Neuron (in vitro differentiated cells): ENCODE measurements around the gene FLNB.

Experiments
- H2AFZ ChIP-seq: one replicate; pipeline ENCODE4 v1.6.1; 2013; ENCODE audit warnings: low read depth, mild to moderate bottlenecking, inconsistent platforms, low read length, moderate library complexity
- H3K27me3 ChIP-seq: one replicate; pipeline ENCODE4 v1.6.1; 2013; ENCODE audit warnings: low read length; ENCODE audit not compliant: insufficient read depth
- H3K36me3 ChIP-seq: one replicate; pipeline ENCODE4 v1.6.1; 2013; ENCODE audit warnings: low read length; ENCODE audit not compliant: insufficient read depth
- H3K4me1 ChIP-seq: one replicate; pipeline ENCODE4 v1.6.1; 2013; ENCODE audit warnings: low read length; ENCODE audit not compliant: insufficient read depth
- H3K4me3 ChIP-seq: 2 replicates; pipeline ENCODE4 v1.5.1; 2013; ENCODE audit warnings: mild to moderate bottlenecking, low read length, moderate library complexity
- H3K9me3 ChIP-seq: one replicate; pipeline ENCODE4 v1.6.1; 2013; ENCODE audit warnings: low read length

The FLNB gene

DNA sequence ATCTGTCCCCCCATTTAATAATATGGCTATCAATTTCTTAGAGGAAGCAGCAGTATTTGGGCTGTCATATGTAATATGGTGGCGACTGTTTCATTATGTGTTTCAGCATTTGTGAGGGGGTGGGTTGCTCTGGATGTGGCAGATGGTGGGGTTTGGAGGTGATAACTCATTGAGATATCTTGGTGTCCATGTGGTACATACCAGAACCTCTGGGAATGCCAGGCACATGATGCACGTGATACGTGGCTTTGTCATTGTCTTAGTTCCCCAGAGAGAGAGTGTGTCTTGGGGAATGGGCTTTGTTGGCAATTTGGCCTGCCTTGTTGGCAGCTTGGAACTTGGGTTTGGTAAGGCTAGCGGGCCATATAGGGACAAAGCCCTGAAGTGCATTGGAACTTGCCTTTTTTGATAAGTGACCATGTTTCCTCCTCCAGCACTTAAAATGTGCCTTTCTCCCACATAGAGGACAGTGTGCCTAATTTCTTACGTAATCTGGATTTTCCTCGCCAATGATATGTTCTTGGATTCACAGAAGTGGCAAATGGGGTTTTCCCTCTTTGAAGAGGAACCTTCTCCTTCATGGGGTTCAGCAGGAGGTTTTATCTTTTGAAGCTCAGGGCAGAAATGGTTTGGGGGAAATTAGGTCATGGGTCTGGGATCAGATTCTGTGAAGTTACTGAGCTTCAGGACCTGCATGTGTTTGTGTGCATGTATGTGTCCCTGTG lies 123.0 kb downstream of the FLNB start:
- Histone ChIP-seq H3K9me3 (peaks cover 9% of the 10 kb centered on the region), H3K4me1 (no peaks in the 10 kb centered on the region), H3K4me3 (no peak overlapping the region), H3K36me3 (peaks cover 33% of the 10 kb centered on the region), H2AFZ (no peak overlapping the region), H3K27me3 (no peaks in the 10 kb centered on the region)

DNA sequence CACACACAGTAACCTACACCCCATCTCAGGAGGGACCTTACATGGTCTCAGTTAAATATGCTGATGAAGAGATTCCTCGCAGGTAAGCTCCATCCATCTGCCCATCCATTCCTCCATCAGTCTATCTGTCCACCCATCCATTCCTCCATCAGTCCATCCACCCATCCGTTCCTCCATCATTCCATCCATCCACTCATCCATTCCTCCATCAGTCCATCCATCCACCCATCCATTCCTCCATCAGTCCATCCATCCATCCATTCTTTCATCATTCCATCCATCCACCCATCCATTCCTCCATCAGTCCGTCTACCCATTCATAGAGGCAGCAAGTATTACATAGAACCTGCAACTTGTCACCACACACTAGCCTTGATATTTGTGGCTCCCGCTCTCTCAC lies 124.6 kb downstream of the FLNB start:
- no peaks in the 10 kb centered on the region for H3K27me3 ChIP-seq
- peaks cover 41% of the 10 kb centered on the region for H3K36me3 ChIP-seq

DNA sequence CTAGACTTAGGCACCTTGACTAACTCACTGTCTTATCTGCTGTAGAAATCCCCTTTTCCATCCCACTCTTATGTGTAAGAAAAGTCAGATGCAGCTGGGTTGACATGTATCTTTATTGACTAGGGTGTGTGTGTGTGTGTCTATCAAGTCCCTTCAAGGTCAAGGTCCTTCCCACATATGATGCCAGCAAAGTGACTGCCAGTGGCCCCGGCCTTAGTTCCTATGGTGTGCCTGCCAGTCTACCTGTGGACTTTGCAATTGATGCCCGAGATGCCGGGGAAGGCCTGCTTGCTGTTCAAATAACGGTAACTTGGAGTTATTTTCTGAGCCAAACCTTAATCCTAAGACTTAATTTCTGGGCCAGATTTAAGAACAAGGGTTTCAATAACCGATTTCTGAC lies 126.2 kb downstream of the FLNB start:
- H2AFZ ChIP-seq, result no peak overlapping the region
- peaks cover 55% of the 10 kb centered on the region for H3K36me3 ChIP-seq
- H3K27me3 ChIP-seq, result no peaks in the 10 kb centered on the region
- peaks cover 3% of the 10 kb centered on the region for H3K9me3 ChIP-seq
- no peak overlapping the region for H3K4me3 ChIP-seq
- no peaks in the 10 kb centered on the region for H3K4me1 ChIP-seq

More for the DNA sequence above, 124.6 kb downstream of the FLNB start:
- no peak overlapping the region for H2AFZ ChIP-seq
- H3K4me3 ChIP-seq, result no peak overlapping the region
- H3K4me1 ChIP-seq, result no peaks in the 10 kb centered on the region
- H3K9me3 ChIP-seq, result peaks cover 8% of the 10 kb centered on the region

DNA sequence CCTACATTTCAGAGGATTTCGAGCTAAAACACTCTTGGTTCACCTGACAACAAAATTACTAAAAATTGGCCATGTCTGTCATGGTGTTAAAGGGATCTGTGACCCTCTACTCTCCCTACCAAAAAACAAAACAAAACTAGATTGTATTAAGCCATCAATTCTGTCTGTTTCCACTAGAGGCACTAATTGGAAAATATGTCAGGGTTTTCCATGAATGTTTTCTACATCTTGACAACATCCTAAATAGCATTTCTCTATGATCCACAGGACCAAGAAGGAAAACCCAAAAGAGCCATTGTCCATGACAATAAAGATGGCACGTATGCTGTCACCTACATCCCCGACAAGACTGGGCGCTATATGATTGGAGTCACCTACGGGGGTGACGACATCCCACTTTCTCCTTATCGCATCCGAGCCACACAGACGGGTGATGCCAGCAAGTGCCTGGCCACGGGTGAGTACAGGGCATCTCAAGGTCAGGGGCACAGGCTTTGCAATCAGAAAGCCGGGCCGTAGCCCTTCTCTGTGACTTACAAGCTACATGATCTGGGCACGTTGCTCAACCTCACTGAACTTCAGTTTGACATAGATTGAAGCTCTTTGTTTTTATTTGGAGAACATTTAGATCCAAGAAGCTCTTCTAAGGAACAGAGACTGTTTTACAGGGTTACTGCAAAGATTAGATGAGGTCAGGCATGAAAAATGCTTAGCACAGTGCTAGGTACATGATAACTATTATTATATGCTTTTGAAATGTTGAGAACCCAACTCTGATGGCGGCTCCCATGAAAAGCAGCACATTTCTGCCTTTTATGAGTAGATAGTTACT lies 127.7 kb downstream of the FLNB start:
- no peak overlapping the region for H3K4me3 ChIP-seq
- H3K36me3 ChIP-seq, result peaks cover 63% of the 10 kb centered on the region
- no peaks in the 10 kb centered on the region for H3K27me3 ChIP-seq
- H3K9me3 ChIP-seq, result peaks cover 3% of the 10 kb centered on the region
- no peak overlapping the region for H2AFZ ChIP-seq
- H3K4me1 ChIP-seq, result no peaks in the 10 kb centered on the region

DNA sequence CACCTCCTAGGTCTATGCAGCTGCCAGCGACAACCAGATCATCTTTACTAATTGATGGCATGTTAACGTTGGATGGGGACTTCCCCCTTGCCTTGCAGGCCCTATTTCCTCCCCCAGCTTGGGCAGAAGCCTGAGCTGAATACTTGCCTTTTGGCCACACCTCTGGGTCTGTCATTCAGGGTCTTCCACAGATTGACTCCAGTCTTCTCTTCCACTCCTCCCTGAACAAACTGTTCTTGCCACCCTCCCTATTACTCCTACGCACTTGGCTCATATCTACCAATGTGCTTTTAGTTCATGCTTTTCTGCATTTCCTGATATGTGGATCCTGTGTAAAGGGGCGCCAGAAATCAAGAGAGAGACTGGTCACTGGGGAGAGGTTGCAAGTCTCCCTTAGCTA lies 129.1 kb downstream of the FLNB start:
- peaks cover 3% of the 10 kb centered on the region for H3K9me3 ChIP-seq
- H2AFZ ChIP-seq, result no peak overlapping the region
- no peaks in the 10 kb centered on the region for H3K4me1 ChIP-seq
- H3K36me3 ChIP-seq, result peaks cover 61% of the 10 kb centered on the region
- H3K4me3 ChIP-seq, result no peak overlapping the region
- no peaks in the 10 kb centered on the region for H3K27me3 ChIP-seq

DNA sequence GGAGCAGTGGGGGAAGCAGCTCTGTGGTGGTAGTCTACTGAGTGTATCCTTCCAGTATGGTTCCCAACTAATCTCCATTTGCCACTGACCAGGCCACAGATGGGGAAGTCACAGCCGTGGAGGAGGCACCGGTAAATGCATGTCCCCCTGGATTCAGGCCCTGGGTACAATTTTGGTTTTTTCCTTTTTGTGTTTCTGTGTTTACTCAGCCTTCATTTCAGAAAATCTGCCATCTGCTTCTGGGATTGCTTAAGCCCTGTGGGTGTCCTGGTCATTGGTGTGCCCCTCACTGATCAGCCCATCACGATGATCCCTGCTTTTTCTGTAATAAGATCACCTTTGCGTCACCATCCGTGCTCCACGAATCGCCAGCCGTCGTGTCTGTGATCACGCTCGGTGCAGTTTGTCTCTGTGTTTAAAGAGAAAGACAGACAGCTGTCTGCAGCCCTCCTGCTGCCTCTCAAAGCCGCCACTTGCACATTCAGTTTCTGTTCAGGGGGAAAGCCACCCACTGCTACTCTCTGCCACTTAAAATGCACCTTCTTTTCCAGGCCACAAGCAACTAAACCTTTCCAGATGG lies 133.6 kb downstream of the FLNB start:
- peaks cover 57% of the 10 kb centered on the region for H3K36me3 ChIP-seq
- H3K27me3 ChIP-seq, result no peaks in the 10 kb centered on the region
- no peak overlapping the region for H2AFZ ChIP-seq
- H3K9me3 ChIP-seq, result no peaks in the 10 kb centered on the region
- no peaks in the 10 kb centered on the region for H3K4me1 ChIP-seq
- no peak overlapping the region for H3K4me3 ChIP-seq

DNA sequence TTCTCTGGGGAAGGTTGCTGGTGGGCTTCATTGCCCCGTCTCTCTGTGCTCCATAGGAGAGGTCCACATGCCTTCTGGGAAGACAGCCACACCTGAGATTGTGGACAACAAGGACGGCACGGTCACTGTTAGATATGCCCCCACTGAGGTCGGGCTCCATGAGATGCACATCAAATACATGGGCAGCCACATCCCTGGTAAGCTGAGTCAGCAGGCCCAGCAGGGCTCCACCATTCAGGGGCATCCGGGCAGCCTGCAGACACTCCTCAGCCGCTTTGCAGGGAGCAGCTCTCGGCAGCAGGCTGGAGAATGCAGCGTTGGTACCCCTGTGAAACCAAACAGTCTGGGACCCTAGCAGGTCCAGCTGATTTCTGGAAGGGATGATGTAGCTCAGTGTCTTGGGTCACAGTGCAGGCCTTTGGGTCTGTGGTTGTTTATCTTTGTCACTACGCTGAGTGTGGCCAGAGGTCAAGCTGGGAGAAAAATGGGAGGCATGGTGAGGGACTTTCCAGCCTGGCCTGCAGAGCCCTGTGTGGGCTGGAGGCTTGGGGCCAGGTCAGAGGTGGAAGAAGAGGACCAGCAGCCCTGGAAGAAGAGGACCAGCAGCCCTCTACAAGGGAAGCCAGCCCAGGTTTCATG lies 135.3 kb downstream of the FLNB start:
- Histone ChIP-seq H3K36me3 (peaks cover 45% of the 10 kb centered on the region), H3K27me3 (no peaks in the 10 kb centered on the region), H3K4me3 (no peak overlapping the region), H2AFZ (no peak overlapping the region), H3K9me3 (no peaks in the 10 kb centered on the region), H3K4me1 (no peaks in the 10 kb centered on the region)

DNA sequence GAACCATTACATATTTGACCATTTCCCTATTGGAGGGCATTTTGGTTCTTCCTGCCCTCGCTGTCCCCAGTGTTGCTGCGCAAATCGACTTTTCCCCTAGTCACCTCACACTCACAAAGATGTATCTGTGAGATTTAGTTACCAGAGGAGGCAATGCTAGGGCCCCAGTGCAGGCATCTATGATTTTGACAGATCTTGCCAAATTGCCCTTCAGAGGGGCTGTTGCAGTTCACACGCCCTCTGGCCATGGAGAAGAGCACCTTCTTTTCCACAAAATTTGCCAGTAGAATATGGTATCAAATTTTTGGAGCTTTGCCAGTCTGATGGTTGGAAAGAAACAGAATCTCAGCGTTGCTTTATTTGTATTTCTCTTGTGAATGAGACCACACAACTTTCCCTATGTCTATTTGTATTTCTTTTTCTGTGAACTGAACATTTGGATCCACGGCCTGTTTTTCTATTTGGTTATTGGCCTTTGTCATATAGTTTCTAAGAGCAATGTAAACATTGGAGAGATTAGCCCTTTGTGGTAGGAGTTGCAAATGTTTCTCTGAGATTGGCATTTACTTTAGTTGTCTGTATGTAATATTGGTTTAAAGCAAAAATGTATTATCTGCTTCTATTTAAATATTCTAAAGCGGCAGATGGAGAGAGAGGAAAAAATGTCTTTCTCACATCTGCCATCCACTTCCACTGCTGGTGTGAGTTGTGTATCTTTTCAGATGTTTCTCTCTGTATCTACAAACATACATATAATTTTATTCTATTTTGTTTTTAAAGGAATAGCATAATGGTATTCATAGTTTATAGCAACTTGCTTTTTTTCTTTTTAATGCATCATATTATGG lies 136.5 kb downstream of the FLNB start:
- Histone ChIP-seq H3K36me3 (peaks cover 47% of the 10 kb centered on the region), H3K4me1 (no peaks in the 10 kb centered on the region), H3K4me3 (no peak overlapping the region), H3K27me3 (no peaks in the 10 kb centered on the region), H3K9me3 (no peaks in the 10 kb centered on the region), H2AFZ (no peak overlapping the region)

DNA sequence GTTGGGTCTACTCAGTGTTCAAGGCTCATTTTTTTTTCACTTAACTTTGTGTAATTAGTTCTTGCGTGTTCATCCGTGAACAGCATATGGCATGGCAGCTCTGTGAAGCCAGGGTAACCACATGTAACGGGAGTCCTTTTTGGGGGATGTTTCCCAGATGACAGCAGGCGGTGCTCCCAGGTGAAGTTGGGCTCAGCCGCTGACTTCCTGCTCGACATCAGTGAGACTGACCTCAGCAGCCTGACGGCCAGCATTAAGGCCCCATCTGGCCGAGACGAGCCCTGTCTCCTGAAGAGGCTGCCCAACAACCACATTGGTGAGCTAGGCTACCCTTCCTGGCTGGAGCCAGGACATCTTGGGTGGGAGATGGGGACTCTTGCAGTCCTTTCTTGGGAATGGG lies 139.8 kb downstream of the FLNB start:
- Histone ChIP-seq H2AFZ (no peak overlapping the region), H3K36me3 (peaks cover 39% of the 10 kb centered on the region), H3K4me1 (no peaks in the 10 kb centered on the region), H3K9me3 (no peaks in the 10 kb centered on the region), H3K4me3 (no peak overlapping the region), H3K27me3 (no peaks in the 10 kb centered on the region)

DNA sequence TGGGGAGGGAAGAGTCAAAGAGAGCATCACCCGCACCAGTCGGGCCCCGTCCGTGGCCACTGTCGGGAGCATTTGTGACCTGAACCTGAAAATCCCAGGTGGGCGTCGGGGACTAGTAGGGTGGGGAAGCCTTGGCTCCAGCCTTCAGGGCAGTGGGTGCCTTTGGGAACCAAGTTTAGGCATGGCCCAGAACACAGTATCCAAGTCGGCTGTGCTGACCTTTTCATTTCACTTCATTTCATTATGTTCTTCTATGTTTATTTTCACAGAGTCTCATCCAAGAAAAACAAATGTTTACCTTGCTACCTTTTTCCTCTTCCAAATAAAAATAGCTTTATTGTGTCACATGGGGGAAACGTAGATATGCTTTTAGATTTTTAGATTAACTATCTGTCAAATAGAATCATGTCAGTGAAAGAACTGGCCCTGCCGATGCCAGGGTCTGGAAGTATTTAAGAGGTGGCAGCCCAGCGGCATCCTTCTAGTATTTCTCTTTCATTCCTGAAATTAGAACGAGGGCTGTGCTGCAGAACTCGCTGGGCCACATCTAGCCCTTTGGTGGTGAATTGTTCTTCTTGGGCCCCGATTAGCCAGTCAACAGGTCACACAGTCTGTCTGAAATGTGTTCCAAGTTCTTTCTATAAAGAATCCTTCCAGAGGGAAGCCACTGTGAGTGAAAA lies 142.0 kb downstream of the FLNB start:
- Histone ChIP-seq H2AFZ (no peak overlapping the region), H3K4me3 (no peak overlapping the region), H3K36me3 (peaks cover 49% of the 10 kb centered on the region), H3K9me3 (no peaks in the 10 kb centered on the region), H3K27me3 (no peaks in the 10 kb centered on the region), H3K4me1 (no peaks in the 10 kb centered on the region)

DNA sequence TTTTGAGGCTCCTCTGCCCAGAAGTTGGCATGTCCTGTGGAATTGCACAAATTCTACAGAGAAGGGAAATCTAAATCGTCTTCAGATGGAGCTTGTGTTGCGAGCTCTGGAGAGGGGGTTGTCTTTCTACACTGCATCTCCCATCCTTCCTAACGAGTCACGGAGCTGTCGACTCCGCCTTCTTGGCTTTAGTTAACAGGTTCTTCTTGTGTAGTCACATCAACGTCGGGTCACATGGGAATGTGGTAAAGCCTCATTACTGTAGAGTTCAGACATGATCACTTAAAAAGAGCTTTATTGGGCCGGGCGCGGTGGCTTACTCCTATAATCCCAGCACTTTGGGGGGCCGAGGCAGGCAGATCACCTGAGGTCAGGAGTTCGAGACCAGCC lies 142.6 kb downstream of the FLNB start:
- H3K4me3 ChIP-seq, result no peak overlapping the region
- no peaks in the 10 kb centered on the region for H3K9me3 ChIP-seq
- H3K27me3 ChIP-seq, result no peaks in the 10 kb centered on the region
- no peak overlapping the region for H2AFZ ChIP-seq
- H3K4me1 ChIP-seq, result no peaks in the 10 kb centered on the region
- H3K36me3 ChIP-seq, result peaks cover 51% of the 10 kb centered on the region

DNA sequence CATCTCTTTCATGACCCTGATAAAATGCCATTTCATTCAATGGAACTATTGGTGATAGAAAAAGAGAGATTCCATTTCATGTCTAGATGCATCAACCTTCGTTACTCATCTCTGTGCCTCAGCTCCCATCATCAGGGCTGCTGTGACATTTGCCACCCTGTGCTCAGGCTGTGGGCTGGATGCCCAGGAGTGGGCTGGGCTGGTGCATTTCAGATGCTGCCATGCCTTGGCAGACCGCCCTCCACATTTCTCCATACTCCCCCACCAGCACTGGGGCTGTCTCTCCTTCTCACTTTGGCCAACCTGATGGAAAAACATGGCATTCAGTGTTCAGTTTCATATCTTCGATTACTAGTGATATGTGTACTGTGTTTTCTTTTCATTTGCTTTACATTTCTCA lies 143.4 kb downstream of the FLNB start:
- Histone ChIP-seq H3K27me3 (no peaks in the 10 kb centered on the region), H3K4me1 (no peaks in the 10 kb centered on the region), H3K4me3 (no peak overlapping the region), H3K9me3 (no peaks in the 10 kb centered on the region), H3K36me3 (peaks cover 46% of the 10 kb centered on the region), H2AFZ (no peak overlapping the region)
